Activated naive CD8-positive, alpha-beta T cell treated with anti-CD3 and anti-CD28 coated beads, Interleukin-2, amount 10 ng/mL, durations not matched to agents 7 days and 5 days (primary cell): ENCODE data around the gene COL5A1. TPM values are rescaled to one million over a fixed set of nuclear protein-coding genes. Genes with fewer than 3 reads are reported as not detected.

Experiments
- ATAC-seq: fragments of 150-1000 bp; cut with Tn5 transposase; one replicate; pipeline ENCODE4 v1.10.0; 2021; ENCODE audit warnings: low read depth, moderate library complexity
- POLR2A ChIA-PET: fragments of 350-600 bp; sonication (Branson Sonifier 250); formaldehyde crosslinking; loops from one replicate; lab custom pipeline; 2021; ENCODE audit warnings: antibody characterized with exemption; lab: Charles Lee
- DNase-seq: peaks from one replicate; pipeline ENCODE4 v3.0.0; 2021
- H3K27ac Mint-ChIP-seq: one replicate; pipeline ENCODE4 v1.8.0; 2022; ENCODE audit warnings: mild to moderate bottlenecking, mixed read lengths
- H3K27me3 Mint-ChIP-seq: one replicate; pipeline ENCODE4 v1.8.0; 2022; ENCODE audit warnings: mild to moderate bottlenecking, moderate library complexity, mixed read lengths
- H3K36me3 Mint-ChIP-seq: one replicate; pipeline ENCODE4 v1.8.0; 2021; ENCODE audit warnings: mild to moderate bottlenecking, mixed read lengths
- H3K4me1 Mint-ChIP-seq: one replicate; pipeline ENCODE4 v1.8.0; 2021; ENCODE audit warnings: mixed read lengths
- H3K4me3 Mint-ChIP-seq: one replicate; pipeline ENCODE4 v1.8.0; 2022; ENCODE audit warnings: mild to moderate bottlenecking, moderate library complexity, mixed read lengths
- H3K9me3 Mint-ChIP-seq: one replicate; pipeline ENCODE4 v1.8.0; 2021; ENCODE audit warnings: mixed read lengths
- total RNA-seq, 2 experiments: library from RNA; stranded (reverse); gene quantifications; one replicate each; pipeline ENCODE4 v1.2.3, GENCODE V29; 2021

The COL5A1 gene
- total RNA-seq, 2 experiments from 2014 or later = 0.71 to 0.86 TPM

DNA sequence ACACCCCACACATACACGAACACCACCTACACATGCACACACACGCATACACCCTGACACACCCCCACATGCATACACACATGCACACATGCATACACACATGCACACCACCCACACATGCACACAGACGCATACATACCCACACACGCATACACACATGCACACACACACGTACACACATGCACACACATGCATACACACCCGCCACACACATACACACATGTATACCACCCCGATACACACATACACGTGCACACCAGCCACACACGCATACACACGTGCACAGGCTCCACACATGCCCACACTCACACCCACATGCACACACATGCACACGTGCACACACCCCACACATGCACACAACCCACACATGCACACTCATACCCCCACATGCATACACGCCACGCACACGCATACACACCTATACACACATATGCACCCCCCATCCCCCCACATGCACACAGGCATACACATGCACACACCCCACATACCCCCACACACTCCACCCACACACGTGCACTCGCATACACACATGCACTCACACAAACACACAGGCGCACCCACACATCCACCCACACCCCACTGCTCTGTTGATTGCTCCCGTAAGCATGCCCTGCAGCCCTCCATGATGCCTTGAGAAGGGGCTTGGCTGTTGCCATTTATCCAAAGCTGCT is 119.3 kb downstream of the COL5A1 start:
- POLR2A ChIA-PET = no interaction called here
- Mint-ChIP-seq H3K27me3 (no peaks in the 10 kb centered on the region), H3K36me3 (no peaks in the 10 kb centered on the region), H3K4me3 (no peak overlapping the region), H3K9me3 (peaks cover 16% of the 10 kb centered on the region), H3K4me1 (no peaks in the 10 kb centered on the region), H3K27ac (no peak overlapping the region)
- DNase-seq = no peak
- ATAC-seq = no peak

DNA sequence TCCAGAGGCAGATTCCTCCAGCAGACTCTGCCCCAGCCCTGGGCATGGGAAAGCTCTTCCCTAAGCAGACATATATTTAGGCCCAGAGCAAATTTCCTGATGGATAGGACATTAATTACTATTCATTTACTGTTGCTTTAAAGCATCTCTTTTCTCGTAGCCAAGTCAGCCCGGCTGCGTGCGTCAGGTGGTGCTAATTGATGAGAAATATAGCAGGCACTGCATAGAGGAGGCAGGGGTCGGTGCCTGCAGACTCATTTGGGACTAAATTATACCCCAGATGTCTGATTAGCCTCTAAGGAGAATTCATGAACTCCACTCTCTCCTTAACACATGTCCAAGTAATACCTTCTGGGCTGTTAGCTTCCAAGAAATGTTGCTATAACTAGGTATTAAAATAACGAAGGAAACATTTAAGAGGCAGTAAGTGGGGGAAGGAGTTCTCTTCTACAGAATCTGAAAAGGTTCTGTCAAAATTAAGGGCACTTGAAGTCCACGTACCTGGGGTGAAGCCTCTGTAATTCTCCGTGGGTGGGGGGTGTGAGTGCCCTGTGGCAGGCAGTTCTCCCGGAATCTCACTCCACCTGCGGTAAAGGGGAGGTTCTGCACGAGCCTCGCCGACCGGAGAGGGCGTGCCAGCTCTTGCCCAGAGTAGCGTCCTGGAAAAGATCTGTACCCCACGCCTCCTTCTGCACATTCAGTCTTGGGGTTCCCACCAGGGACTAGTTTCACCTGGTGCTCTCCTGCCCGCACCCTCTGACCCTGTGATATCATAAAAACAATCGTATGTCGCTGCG is 123.1 kb downstream of the COL5A1 start:
- POLR2A ChIA-PET = no interaction called here
- no peak for ATAC-seq
- Mint-ChIP-seq H3K36me3 (no peaks in the 10 kb centered on the region), H3K27me3 (peaks cover 5% of the 10 kb centered on the region), H3K4me3 (no peak overlapping the region), H3K9me3 (peaks cover 11% of the 10 kb centered on the region), H3K27ac (no peak overlapping the region), H3K4me1 (no peaks in the 10 kb centered on the region)
- no peak for DNase-seq

DNA sequence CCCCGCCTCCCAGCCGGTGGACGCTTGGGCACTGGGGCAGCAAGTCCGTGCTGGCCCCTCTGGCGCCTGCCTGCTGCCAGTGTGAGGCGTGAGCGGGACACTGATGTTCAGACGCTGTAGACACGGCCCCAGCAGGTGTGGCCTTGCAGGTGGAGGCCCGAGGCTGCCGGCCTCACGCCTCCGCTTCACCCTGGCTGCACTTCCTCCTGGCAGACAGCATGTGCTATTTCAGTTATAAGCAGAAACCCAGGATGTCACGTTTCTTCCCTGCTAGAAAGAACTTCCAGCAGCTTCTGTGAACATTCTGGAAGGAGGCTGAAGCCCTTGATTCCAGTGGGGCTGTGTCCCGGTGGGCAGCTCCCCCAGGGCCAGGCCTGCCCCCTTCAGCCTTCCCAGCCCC is 124.2 kb downstream of the COL5A1 start:
- DNase-seq (no peak), ATAC-seq (no peak)
- POLR2A ChIA-PET = no interaction called here
- peaks cover 1% of the 10 kb centered on the region for H3K4me1 Mint-ChIP-seq
- no peak overlapping the region for H3K4me3 Mint-ChIP-seq
- H3K27me3 Mint-ChIP-seq = peaks cover 12% of the 10 kb centered on the region
- peaks cover 4% of the 10 kb centered on the region for H3K9me3 Mint-ChIP-seq
- H3K27ac Mint-ChIP-seq = no peak overlapping the region
- no peaks in the 10 kb centered on the region for H3K36me3 Mint-ChIP-seq

DNA sequence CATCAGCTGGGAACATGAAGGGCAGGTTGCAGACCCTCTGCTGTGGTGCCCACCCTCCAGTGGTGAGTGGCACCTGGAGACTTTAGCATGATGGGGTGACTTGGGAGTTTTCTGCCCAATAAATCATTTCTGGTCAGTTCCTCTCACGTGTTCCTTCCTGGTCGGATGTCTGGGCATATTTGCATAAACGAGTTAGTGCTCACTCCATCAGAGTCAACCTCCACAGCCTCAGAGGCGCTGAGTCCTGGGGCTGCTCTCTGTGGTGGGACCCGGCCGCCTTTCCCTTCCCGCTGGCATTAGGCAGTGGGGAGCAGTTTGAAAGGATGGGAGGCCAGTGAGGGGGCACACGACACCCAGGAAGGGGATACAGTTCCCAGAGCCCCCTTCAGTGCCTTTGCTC is 125.0 kb downstream of the COL5A1 start:
- no peaks in the 10 kb centered on the region for H3K9me3 Mint-ChIP-seq
- H3K4me3 Mint-ChIP-seq = no peak overlapping the region
- ATAC-seq (no peak), DNase-seq (no peak)
- H3K27me3 Mint-ChIP-seq = peaks cover 13% of the 10 kb centered on the region
- peaks cover 2% of the 10 kb centered on the region for H3K4me1 Mint-ChIP-seq
- no peaks in the 10 kb centered on the region for H3K36me3 Mint-ChIP-seq
- POLR2A ChIA-PET = no interaction called here
- no peak overlapping the region for H3K27ac Mint-ChIP-seq

DNA sequence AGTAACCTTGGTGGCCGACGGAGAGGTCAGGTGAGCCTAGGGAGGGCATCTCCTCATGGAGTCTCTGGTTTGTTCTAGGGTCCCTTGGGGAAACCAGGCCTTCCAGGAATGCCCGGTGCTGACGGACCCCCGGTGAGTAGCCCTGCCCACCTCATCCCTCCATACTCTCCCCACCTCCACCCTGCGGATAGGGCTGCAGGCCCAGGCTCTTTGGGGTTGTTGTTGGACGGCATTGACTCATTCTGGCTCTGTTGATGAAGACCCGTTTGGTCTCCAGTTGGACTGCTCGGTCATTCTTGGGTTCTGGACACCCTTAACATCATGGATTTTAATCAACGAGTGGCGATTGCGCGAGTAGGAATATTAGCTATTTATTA is 126.7 kb downstream of the COL5A1 start:
- H3K36me3 Mint-ChIP-seq = no peaks in the 10 kb centered on the region
- POLR2A ChIA-PET = no interaction called here
- no peak overlapping the region for H3K27ac Mint-ChIP-seq

DNA sequence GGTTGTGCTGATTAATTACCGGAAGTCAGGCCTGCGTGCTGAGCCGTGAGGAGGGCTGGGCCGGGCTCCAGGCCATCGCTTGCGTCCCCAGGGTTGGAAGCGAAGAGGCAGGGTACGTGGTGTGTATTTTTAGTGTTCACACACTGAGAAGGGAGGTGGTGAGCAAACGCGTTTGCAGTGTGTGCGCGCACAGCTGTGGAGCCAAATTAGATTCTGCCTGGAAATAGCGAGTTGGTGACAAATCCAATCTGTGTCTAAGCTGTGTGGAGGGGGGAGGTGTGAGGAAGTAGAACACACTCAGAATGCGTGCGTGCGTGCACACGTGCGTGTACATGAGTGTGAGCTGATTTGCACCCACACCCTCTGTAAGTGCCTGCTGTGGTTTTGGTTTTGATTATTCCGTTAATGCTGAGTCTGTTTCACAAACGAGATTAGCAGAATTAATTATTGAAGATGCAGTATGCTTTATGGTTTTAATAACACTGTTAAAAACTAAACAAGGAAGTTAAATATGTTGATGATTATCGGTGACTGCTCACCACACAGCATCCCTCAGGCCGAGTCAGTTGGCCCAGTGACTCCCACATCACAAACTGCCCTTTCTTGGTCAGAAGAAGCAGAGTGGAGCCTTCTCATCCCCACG is 127.2 kb downstream of the COL5A1 start:
- POLR2A ChIA-PET = no interaction called here
- ATAC-seq (no peak), DNase-seq (no peak)
- Mint-ChIP-seq H3K36me3 (no peaks in the 10 kb centered on the region), H3K4me1 (peaks cover 2% of the 10 kb centered on the region), H3K9me3 (no peaks in the 10 kb centered on the region), H3K4me3 (no peak overlapping the region), H3K27ac (no peak overlapping the region), H3K27me3 (peaks cover 13% of the 10 kb centered on the region)

More for the DNA sequence above, 126.7 kb downstream of the COL5A1 start:
- DNase-seq (no peak), ATAC-seq (no peak)
- H3K4me3 Mint-ChIP-seq = no peak overlapping the region
- no peaks in the 10 kb centered on the region for H3K9me3 Mint-ChIP-seq
- peaks cover 2% of the 10 kb centered on the region for H3K4me1 Mint-ChIP-seq
- peaks cover 13% of the 10 kb centered on the region for H3K27me3 Mint-ChIP-seq

DNA sequence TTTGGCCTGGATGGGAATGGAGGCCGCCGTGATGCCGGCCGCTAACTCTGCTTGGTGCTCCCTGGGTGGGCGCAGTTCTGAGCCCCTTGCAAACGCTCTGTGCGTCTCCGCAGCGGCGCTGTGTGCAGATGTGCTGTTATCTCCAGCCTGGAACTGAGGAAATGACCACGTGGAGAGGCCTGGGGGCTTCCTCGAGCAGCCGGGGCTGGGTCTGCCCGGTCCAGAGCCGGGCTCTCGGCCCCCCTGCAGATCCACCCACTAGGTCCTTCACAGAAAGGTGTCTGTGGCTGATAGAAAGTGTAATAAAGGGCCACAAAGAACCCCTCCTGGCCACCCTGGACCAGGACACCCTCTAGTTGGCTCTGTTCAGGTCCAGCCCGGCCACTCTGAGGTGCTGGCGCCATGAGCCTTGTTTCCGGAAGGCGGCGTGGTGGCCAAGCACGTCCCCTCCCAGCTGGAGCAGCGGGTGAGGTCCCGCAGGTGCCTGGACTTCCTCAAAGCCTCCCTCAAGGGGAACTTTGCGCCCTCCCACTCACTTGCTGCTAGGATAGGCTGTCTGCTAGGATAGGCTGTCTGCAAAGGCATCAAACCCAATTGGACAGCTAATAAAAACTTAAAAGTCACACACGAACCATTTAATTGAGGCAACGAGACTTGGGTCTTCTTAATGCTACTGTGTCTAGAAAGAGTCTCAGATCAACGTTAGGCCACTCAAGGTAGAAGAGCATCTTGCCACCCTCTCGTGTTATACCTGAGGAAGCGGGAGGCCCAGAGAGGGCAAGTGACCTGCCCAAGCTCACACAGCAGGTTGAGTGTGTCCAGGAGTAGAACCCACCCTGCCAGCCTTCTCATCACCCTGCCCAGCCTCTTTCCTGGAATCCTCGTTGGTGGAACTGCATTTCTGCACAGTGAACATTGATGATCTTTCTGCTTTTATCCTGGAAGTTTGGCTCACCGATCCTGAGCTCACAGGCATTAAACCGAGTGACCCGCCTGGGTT is 129.7 kb downstream of the COL5A1 start:
- DNase-seq (no peak), ATAC-seq (no peak)
- Mint-ChIP-seq H3K27ac (no peak overlapping the region), H3K4me3 (peak overlapping the region; percentile 22), H3K36me3 (no peaks in the 10 kb centered on the region), H3K27me3 (peaks cover 13% of the 10 kb centered on the region), H3K4me1 (peaks cover 2% of the 10 kb centered on the region), H3K9me3 (no peaks in the 10 kb centered on the region)
- POLR2A ChIA-PET = no interaction called here

DNA sequence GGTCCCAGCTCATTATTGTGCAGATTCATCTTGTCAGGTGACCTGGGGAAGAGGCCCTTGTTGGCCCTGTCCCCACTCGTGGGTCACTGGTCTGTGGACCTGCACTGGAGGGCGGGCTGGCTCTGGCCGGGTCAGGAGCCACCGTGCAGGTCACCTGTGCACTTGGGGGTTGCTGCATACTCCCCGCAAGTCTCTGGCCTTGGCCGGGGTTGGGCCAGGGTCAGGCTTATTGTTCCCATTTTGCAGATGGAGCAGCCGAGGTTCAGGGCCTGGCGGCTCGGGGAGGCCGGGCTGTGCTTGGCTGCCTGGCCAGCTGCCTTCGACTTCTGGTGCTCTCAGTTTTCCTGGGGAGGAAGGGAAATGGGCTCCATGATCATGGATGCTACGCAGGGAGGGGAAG is 130.7 kb downstream of the COL5A1 start:
- POLR2A ChIA-PET = no interaction called here
- ATAC-seq (no peak), DNase-seq (no peak)
- no peak overlapping the region for H3K27ac Mint-ChIP-seq
- peaks cover 13% of the 10 kb centered on the region for H3K27me3 Mint-ChIP-seq
- peaks cover 2% of the 10 kb centered on the region for H3K4me1 Mint-ChIP-seq
- no peaks in the 10 kb centered on the region for H3K36me3 Mint-ChIP-seq
- no peak overlapping the region for H3K4me3 Mint-ChIP-seq
- no peaks in the 10 kb centered on the region for H3K9me3 Mint-ChIP-seq

DNA sequence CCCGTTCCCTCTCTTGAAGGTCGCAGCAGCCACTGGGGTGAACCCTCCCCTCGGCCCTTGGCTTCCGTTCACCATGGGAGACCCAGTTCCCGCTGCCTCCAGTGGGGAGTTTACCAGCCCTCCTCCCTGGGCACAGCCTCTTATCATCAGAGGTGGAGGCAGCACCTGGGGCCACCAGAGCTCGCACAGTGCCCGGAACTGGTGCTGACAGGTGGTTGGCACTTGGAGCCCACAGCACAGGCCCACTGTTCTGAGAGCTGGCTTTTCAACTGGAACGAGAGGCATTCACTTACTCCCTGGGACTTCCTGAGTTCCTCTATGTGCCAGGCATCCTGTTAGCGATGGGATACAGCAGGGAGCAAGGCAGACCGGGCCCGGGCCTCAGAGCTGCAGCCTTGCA is 132.2 kb downstream of the COL5A1 start:
- DNase-seq (no peak), ATAC-seq (no peak)
- Mint-ChIP-seq H3K4me1 (peaks cover 2% of the 10 kb centered on the region), H3K9me3 (no peaks in the 10 kb centered on the region), H3K36me3 (no peaks in the 10 kb centered on the region), H3K4me3 (no peak overlapping the region), H3K27ac (no peak overlapping the region), H3K27me3 (peaks cover 10% of the 10 kb centered on the region)
- POLR2A ChIA-PET = no interaction called here

DNA sequence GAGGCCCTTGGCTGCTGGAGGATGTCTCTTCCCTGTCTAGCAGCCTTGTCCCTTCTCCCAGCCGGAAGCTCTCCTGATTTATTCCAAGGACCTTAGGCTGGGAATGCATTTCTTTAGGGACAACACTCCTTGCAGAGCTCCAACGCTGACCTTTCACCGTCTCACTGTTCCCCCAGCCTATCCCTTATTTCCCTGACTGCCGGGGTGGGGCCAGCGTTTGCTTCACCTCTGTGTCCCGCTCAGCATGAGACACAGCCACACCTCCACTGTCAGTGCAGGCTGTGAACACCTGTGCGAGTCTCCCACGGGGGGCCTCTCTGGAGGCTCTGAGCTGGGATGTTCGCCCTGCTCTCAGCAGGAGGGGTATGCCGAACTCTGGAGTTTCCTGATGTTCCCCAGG is 132.8 kb downstream of the COL5A1 start:
- peaks cover 8% of the 10 kb centered on the region for H3K27me3 Mint-ChIP-seq
- no peak for DNase-seq
- H3K4me1 Mint-ChIP-seq = peaks cover 2% of the 10 kb centered on the region
- no peaks in the 10 kb centered on the region for H3K36me3 Mint-ChIP-seq
- no peak overlapping the region for H3K4me3 Mint-ChIP-seq
- ATAC-seq = no peak
- H3K27ac Mint-ChIP-seq = no peak overlapping the region
- H3K9me3 Mint-ChIP-seq = no peaks in the 10 kb centered on the region
- POLR2A ChIA-PET = no interaction called here

DNA sequence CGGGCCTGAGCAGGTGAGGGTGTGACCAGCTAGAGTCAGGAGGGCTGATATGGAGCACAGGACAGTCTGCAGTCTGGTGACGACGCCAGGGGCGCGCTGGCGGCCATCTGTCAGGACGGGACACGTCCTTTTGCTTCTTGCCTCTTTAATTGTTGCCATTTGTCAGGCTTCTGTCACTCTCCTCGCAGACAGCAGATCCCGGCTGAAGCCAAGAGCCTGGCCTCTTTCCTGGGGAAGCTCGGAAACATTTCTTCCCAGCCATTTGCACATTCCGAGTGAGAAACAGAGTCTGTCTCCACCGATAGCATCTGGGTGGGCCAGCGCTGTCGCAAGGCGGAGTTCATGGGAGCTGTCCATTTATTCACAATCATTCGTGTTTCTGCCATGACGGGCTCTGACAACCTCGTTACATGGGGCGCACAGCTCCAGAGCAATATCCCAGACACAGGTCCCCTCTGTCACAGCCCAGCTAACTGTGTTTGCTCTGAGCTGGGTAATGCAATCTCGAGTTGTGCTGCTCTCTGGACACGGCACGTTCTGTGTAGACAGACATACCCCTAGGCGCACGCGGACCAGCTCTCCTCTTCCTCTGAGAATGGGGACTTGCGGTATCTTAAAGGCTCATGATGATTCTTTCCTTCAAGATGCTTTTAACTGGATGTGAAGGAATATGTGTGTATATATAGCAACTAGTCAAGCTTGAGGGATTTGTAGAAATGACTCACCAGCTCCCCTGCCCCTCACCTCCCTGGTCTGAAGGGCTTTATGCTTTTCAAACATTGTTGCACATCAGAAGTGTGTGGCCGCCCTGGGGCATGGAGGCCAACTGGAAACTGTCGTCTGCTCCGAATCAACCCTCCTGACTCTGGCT is 133.7 kb downstream of the COL5A1 start:
- Mint-ChIP-seq H3K27me3 (peaks cover 2% of the 10 kb centered on the region), H3K4me1 (peaks cover 2% of the 10 kb centered on the region), H3K36me3 (no peaks in the 10 kb centered on the region), H3K4me3 (no peak overlapping the region), H3K27ac (no peak overlapping the region), H3K9me3 (no peaks in the 10 kb centered on the region)
- DNase-seq = no peak
- POLR2A ChIA-PET = no interaction called here
- ATAC-seq = no peak

DNA sequence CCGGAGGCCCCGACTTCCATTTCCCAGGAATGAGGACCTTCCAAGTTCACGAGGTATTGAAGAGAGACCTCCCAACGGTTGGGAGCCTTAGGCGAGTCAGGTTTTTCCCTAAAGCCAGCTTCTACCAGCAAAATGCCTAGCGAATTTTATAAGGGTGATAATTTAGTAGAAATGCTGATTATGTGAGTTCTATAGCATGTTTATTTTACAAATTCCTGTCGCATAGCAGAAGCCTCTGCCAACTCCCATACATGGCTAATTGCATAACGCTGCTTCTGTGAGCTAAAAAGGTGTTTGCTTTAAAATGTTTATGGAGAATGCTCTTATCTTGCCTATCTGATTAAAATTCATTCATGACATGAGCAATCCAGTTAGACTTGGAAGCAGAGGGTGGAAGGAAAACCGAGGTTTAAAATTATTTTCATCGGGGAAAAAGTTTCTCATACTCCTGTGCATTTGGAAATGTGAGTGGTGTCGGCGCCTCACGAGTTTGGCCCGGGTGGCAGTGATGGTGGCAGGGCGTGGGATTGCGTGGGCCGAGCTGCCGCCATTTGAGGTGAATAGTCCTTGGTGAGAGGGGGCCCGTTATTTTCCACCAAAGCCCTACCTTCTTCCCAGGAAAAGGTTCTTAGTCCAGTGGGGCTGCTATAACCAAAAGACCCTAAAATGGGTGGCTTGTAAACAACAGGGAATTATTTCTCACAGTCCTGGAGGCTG is 134.6 kb downstream of the COL5A1 start:
- Mint-ChIP-seq H3K4me1 (no peaks in the 10 kb centered on the region), H3K4me3 (no peak overlapping the region), H3K27me3 (no peaks in the 10 kb centered on the region), H3K27ac (no peak overlapping the region), H3K36me3 (no peaks in the 10 kb centered on the region), H3K9me3 (no peaks in the 10 kb centered on the region)
- POLR2A ChIA-PET = no interaction called here
- no peak for DNase-seq
- ATAC-seq = no peak
